GM12874 (cell line): ENCODE data around the gene IMPDH1.

ENCODE experiments used
- TF ChIP-seq, protein P1 (sequence below): IDR thresholded peaks from 2 replicates; pipeline ENCODE4 v1.5.1; 2011; ENCODE audit warnings: low read depth, mild to moderate bottlenecking, control low read depth, low read length, moderate library complexity; ENCODE audit not compliant: insufficient read depth

IMPDH1 gene

DNA sequence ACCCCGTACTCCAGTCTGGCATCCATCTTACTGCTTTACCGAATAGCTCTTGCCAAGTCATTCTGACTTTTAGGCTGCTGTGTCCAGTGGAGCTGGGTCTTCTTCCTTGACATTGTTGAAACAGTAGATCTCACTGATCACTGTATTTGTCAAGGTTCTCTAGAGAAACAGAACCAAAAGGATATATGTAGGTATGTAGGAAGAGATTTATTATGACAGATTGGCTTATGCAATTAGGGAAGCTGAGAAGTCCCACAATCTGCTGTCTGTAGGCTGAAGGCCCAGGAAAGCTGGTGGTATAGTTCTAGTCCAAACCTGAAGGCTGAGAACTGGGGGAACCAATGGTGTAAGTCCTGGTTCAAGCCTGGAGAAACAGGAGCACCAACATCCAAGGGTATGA is 36.2 kb downstream of the IMPDH1 start:
- TF ChIP-seq, protein P1, sequence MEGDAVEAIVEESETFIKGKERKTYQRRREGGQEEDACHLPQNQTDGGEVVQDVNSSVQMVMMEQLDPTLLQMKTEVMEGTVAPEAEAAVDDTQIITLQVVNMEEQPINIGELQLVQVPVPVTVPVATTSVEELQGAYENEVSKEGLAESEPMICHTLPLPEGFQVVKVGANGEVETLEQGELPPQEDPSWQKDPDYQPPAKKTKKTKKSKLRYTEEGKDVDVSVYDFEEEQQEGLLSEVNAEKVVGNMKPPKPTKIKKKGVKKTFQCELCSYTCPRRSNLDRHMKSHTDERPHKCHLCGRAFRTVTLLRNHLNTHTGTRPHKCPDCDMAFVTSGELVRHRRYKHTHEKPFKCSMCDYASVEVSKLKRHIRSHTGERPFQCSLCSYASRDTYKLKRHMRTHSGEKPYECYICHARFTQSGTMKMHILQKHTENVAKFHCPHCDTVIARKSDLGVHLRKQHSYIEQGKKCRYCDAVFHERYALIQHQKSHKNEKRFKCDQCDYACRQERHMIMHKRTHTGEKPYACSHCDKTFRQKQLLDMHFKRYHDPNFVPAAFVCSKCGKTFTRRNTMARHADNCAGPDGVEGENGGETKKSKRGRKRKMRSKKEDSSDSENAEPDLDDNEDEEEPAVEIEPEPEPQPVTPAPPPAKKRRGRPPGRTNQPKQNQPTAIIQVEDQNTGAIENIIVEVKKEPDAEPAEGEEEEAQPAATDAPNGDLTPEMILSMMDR, result no peak

DNA sequence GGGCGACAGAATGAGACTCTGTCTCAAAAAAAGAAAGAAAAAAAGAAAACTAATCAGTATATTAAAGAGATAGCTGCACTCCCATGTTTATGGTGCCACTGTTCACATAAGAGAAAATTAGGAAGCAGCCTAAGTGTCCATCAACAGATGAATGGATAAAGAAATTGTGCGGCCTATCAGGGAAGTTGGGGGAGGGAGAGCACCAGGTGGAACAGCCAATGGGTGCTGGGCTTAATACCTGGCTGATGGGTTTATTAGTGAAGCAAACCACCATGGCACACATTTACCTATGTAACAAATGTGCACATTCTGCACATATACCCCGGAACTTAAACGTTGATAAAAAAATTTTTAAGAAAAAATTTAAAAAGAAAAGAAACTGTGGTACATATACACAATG is 39.3 kb downstream of the IMPDH1 start:
- TF ChIP-seq, protein P1, result no peak

DNA sequence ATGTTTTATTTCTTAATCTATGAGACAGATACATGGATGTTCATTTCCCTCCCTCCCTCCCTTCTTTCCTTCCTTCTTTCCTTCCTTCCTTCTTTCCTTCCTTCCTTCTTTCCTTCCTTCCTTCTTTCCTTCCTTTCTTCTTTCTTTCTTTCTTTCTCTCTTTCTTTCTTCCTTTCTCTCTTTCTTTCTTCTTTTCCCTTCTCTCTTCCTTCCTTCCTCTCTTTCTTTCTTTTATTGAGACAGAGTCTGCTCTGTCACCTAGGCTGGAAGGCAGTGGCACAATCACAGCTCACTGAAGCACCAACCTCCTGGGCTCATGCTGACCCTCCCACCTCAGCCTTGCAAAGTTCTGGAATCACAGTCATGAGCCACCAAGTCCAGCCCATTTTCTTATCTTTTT is 42.8 kb downstream of the IMPDH1 start:
- TF ChIP-seq, protein P1, result no peak

DNA sequence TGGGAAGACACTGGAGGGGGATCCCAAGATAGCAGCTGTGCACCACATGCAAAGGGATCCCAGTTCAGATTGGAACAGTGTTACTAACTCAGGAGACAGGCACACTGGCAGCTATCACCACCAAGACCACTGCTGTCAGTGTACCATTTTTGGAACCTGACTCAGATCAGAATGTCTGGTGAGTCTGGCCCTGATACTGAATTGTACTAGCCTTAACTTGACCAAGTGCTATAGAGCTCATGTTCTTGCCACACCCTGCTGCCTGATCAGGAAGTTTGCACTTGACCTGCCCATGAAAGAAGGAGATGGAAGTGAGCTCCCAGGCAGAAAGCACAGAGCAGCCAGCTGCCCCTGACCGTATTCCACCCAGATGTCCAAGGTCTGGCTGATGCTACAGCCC is 43.5 kb downstream of the IMPDH1 start:
- TF ChIP-seq, protein P1, result no peak

DNA sequence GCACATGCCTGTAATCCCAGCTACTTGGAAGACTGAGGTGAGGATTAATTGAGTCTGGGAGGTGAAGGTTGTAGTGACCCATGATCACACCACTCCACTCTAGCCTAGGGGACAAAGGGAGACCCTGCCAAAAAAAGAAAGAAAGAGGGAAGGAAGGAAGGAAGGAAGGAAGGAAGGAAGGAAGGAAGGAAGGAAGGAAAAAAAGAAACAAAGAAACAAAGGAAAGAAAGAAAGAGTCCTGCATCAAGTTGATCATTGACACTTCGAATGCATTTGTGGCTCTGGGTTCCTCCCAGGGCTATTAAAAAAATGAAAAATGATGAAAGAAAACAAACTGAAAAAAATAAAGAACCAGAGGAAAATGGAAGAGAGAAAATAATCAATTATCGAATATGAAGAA is 44.4 kb downstream of the IMPDH1 start:
- TF ChIP-seq, protein P1, result no peak

DNA sequence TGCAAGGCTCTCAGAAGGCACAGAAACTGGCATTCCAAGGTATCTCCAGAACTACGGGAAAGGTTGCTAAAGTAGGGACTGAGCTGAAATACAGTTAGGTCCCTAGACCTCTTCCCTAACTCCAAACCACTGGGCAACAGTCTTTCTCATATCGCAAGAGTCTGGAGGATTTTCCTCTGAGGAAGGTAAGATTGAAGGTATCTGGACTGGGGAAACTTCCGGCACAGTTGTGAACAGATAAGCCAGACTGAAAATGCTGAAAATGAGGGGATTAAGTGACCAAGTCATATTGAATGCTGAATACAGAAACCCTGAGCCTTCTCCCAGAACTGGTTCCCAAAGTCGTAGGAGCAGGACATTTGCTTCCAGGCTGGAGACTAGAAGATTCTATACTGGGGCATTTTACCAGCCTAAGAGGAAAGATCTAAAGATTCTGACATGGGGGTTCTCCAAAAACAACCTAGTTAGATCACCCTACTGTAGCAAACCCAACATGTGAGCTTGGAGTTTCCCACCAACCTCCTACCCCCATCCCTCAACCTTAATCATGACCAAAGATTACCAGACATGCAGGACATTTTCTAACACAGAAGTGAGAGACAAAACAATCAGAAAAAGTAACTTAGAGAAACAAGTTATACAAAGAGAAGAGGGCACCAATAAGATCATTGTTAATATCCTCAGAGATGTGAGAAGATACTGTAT is 45.5 kb downstream of the IMPDH1 start:
- TF ChIP-seq, protein P1, result no peak

DNA sequence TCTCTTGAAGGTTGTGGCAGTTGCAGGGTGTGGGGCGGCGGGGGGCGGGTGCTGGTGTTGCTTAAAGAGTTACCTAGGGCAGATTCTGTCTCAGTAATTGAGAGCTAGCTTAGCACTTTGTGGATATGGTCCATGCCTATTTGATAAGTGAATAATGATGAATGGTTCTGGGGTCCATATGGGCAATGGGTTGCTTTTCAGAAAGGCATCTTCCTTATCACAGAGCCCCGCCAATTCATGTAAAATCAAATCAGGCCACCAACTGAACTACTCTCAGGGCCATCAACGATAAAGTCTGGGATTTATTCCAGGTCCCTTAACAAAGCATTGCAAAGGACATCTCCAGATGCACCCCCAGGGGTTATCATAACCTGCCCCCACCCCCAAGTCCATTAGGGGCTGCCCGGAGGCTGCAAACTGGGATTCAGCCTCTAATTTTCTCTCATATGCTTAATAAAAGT is 46.5 kb downstream of the IMPDH1 start:
- TF ChIP-seq, protein P1, result no peak
